ENCODE data around the gene AFDN. TPM values are rescaled to one million over a fixed set of nuclear protein-coding genes. Genes with fewer than 3 reads are reported as not detected.

Gene AFDN
- total RNA-seq, 1 donor from 2014 or later, result 75.9 TPM

GRCh38 chr6:167831281-167831828 is 4.6 kb downstream of the AFDN start:
- H3K4me3 Mint-ChIP-seq, result peak overlapping the region; percentile 57
- DNase-seq (ENCODE audit: low spot score), result no peak
- peaks cover 62% of the 10 kb centered on the region for H3K4me1 Mint-ChIP-seq (ENCODE audit: low read depth)
- H3K27me3 Mint-ChIP-seq (ENCODE audit: insufficient read depth), result peaks cover 32% of the 10 kb centered on the region
- H3K9me3 Mint-ChIP-seq, result no peaks in the 10 kb centered on the region
- intact Hi-C loops (cut with micrococcal nuclease), result no loop called here
- peaks cover 6% of the 10 kb centered on the region for H3K36me3 Mint-ChIP-seq (ENCODE audit: low read depth)
- no peak overlapping the region for H3K27ac Mint-ChIP-seq

GRCh38 chr6:167832497-167833395 is 6.0 kb downstream of the AFDN start:
- peak overlapping the region; percentile 45 for H3K4me3 Mint-ChIP-seq
- H3K27ac Mint-ChIP-seq, result peak overlapping the region; percentile 46
- intact Hi-C loops (cut with micrococcal nuclease), result loop anchor here (1.0 to 2.0 kb wide), 3 partner anchors 25 to 126 kb away; no protein-coding TSS in a partner anchor
- DNase-seq (ENCODE audit: low spot score), result no peak
- H3K9me3 Mint-ChIP-seq, result no peaks in the 10 kb centered on the region
- H3K4me1 Mint-ChIP-seq (ENCODE audit: low read depth), result peaks cover 59% of the 10 kb centered on the region
- peaks cover 29% of the 10 kb centered on the region for H3K27me3 Mint-ChIP-seq (ENCODE audit: insufficient read depth)
- H3K36me3 Mint-ChIP-seq (ENCODE audit: low read depth), result peaks cover 6% of the 10 kb centered on the region

GRCh38 chr6:167833396-167833763 is 6.7 kb downstream of the AFDN start:
- no peak for DNase-seq (ENCODE audit: low spot score)
- intact Hi-C loops (cut with micrococcal nuclease), result loop anchor here (1.0 to 2.0 kb wide), 3 partner anchors 24 to 127 kb away; no protein-coding TSS in a partner anchor
- H3K27ac Mint-ChIP-seq, result peak overlapping the region; percentile 46
- H3K4me3 Mint-ChIP-seq, result peak overlapping the region; percentile 45
- peaks cover 54% of the 10 kb centered on the region for H3K4me1 Mint-ChIP-seq (ENCODE audit: low read depth)
- H3K36me3 Mint-ChIP-seq (ENCODE audit: low read depth), result peaks cover 8% of the 10 kb centered on the region
- peaks cover 23% of the 10 kb centered on the region for H3K27me3 Mint-ChIP-seq (ENCODE audit: insufficient read depth)
- no peaks in the 10 kb centered on the region for H3K9me3 Mint-ChIP-seq

- Mint-ChIP-seq H3K27ac (no peak overlapping the region), H3K4me3 (peak overlapping the region; percentile 1), H3K4me1 (ENCODE audit: low read depth) (peaks cover 40% of the 10 kb centered on the region), H3K9me3 (no peaks in the 10 kb centered on the region), H3K36me3 (ENCODE audit: low read depth) (peaks cover 6% of the 10 kb centered on the region), H3K27me3 (ENCODE audit: insufficient read depth) (peaks cover 5% of the 10 kb centered on the region)
- no peak for DNase-seq (ENCODE audit: low spot score)
- intact Hi-C loops (cut with micrococcal nuclease), result no loop called here
These were observed 8.5 kb downstream of the AFDN start for GRCh38 chr6:167835260-167835659.

- Mint-ChIP-seq H3K9me3 (no peaks in the 10 kb centered on the region), H3K27me3 (ENCODE audit: insufficient read depth) (peaks cover 2% of the 10 kb centered on the region), H3K4me3 (no peak overlapping the region), H3K36me3 (ENCODE audit: low read depth) (peaks cover 4% of the 10 kb centered on the region), H3K27ac (no peak overlapping the region), H3K4me1 (ENCODE audit: low read depth) (peaks cover 25% of the 10 kb centered on the region)
- intact Hi-C loops (cut with micrococcal nuclease), result no loop called here
- DNase-seq (ENCODE audit: low spot score), result no peak
These were observed 10.0 kb downstream of the AFDN start for GRCh38 chr6:167836721-167837120.

GRCh38 chr6:167838207-167838748 is 11.6 kb downstream of the AFDN start:
- H3K4me1 Mint-ChIP-seq (ENCODE audit: low read depth), result peaks cover 13% of the 10 kb centered on the region

GRCh38 chr6:167839343-167839742 is 12.6 kb downstream of the AFDN start:
- Mint-ChIP-seq H3K27me3 (ENCODE audit: insufficient read depth) (peaks cover 5% of the 10 kb centered on the region), H3K4me1 (ENCODE audit: low read depth) (peaks cover 4% of the 10 kb centered on the region), H3K36me3 (ENCODE audit: low read depth) (peaks cover 4% of the 10 kb centered on the region), H3K27ac (no peak overlapping the region), H3K4me3 (no peak overlapping the region), H3K9me3 (no peaks in the 10 kb centered on the region)
- no peak for DNase-seq (ENCODE audit: low spot score)
- intact Hi-C loops (cut with micrococcal nuclease), result no loop called here

More at GRCh38 chr6:167838207-167838748, 11.6 kb downstream of the AFDN start:
- no peak overlapping the region for H3K27ac Mint-ChIP-seq
- no peak for DNase-seq (ENCODE audit: low spot score)
- H3K9me3 Mint-ChIP-seq, result no peaks in the 10 kb centered on the region
- peaks cover 4% of the 10 kb centered on the region for H3K27me3 Mint-ChIP-seq (ENCODE audit: insufficient read depth)
- H3K4me3 Mint-ChIP-seq, result no peak overlapping the region
- intact Hi-C loops (cut with micrococcal nuclease), result no loop called here
- H3K36me3 Mint-ChIP-seq (ENCODE audit: low read depth), result peaks cover 4% of the 10 kb centered on the region

GRCh38 chr6:167839755-167840154 is 13.0 kb downstream of the AFDN start:
- peaks cover 4% of the 10 kb centered on the region for H3K36me3 Mint-ChIP-seq (ENCODE audit: low read depth)
- H3K4me3 Mint-ChIP-seq, result no peak overlapping the region
- no peaks in the 10 kb centered on the region for H3K9me3 Mint-ChIP-seq
- peaks cover 5% of the 10 kb centered on the region for H3K27me3 Mint-ChIP-seq (ENCODE audit: insufficient read depth)
- no peak overlapping the region for H3K27ac Mint-ChIP-seq
- H3K4me1 Mint-ChIP-seq (ENCODE audit: low read depth), result peaks cover 3% of the 10 kb centered on the region
- no peak for DNase-seq (ENCODE audit: low spot score)
- intact Hi-C loops (cut with micrococcal nuclease), result no loop called here

- H3K4me1 Mint-ChIP-seq (ENCODE audit: low read depth), result peaks cover 3% of the 10 kb centered on the region
- peaks cover 5% of the 10 kb centered on the region for H3K27me3 Mint-ChIP-seq (ENCODE audit: insufficient read depth)
- no peaks in the 10 kb centered on the region for H3K9me3 Mint-ChIP-seq
- peaks cover 4% of the 10 kb centered on the region for H3K36me3 Mint-ChIP-seq (ENCODE audit: low read depth)
- H3K4me3 Mint-ChIP-seq, result no peak overlapping the region
- intact Hi-C loops (cut with micrococcal nuclease), result no loop called here
- DNase-seq (ENCODE audit: low spot score), result no peak
- no peak overlapping the region for H3K27ac Mint-ChIP-seq
These were observed 13.4 kb downstream of the AFDN start for GRCh38 chr6:167840160-167840525.

- DNase-seq (ENCODE audit: low spot score), result no peak
- intact Hi-C loops (cut with micrococcal nuclease), result no loop called here
- no peaks in the 10 kb centered on the region for H3K9me3 Mint-ChIP-seq
- H3K4me1 Mint-ChIP-seq (ENCODE audit: low read depth), result peaks cover 3% of the 10 kb centered on the region
- H3K36me3 Mint-ChIP-seq (ENCODE audit: low read depth), result peaks cover 4% of the 10 kb centered on the region
- no peak overlapping the region for H3K4me3 Mint-ChIP-seq
- H3K27me3 Mint-ChIP-seq (ENCODE audit: insufficient read depth), result peaks cover 5% of the 10 kb centered on the region
- no peak overlapping the region for H3K27ac Mint-ChIP-seq
These were observed 13.9 kb downstream of the AFDN start for GRCh38 chr6:167840526-167841179.

GRCh38 chr6:167841981-167842380 is 15.3 kb downstream of the AFDN start:
- Mint-ChIP-seq H3K36me3 (ENCODE audit: low read depth) (peaks cover 3% of the 10 kb centered on the region), H3K9me3 (no peaks in the 10 kb centered on the region), H3K4me3 (no peak overlapping the region), H3K27ac (no peak overlapping the region), H3K27me3 (ENCODE audit: insufficient read depth) (peaks cover 5% of the 10 kb centered on the region), H3K4me1 (ENCODE audit: low read depth) (peaks cover 4% of the 10 kb centered on the region)
- no peak for DNase-seq (ENCODE audit: low spot score)
- intact Hi-C loops (cut with micrococcal nuclease), result no loop called here

- Mint-ChIP-seq H3K27me3 (ENCODE audit: insufficient read depth) (peaks cover 9% of the 10 kb centered on the region), H3K27ac (no peak overlapping the region), H3K4me1 (ENCODE audit: low read depth) (peaks cover 8% of the 10 kb centered on the region), H3K9me3 (no peaks in the 10 kb centered on the region), H3K4me3 (no peak overlapping the region), H3K36me3 (ENCODE audit: low read depth) (peaks cover 7% of the 10 kb centered on the region)
- intact Hi-C loops (cut with micrococcal nuclease), result no loop called here
- no peak for DNase-seq (ENCODE audit: low spot score)
These were observed 15.7 kb downstream of the AFDN start for GRCh38 chr6:167842457-167842856.

- H3K36me3 Mint-ChIP-seq (ENCODE audit: low read depth), result peaks cover 7% of the 10 kb centered on the region
- no peaks in the 10 kb centered on the region for H3K9me3 Mint-ChIP-seq
- peaks cover 13% of the 10 kb centered on the region for H3K27me3 Mint-ChIP-seq (ENCODE audit: insufficient read depth)
- no peak for DNase-seq (ENCODE audit: low spot score)
- peaks cover 14% of the 10 kb centered on the region for H3K4me1 Mint-ChIP-seq (ENCODE audit: low read depth)
- no peak overlapping the region for H3K27ac Mint-ChIP-seq
- H3K4me3 Mint-ChIP-seq, result no peak overlapping the region
- intact Hi-C loops (cut with micrococcal nuclease), result no loop called here
These were observed 16.3 kb downstream of the AFDN start for GRCh38 chr6:167843023-167843422.
